ENCODE results near the gene H2AZ1. TPM values are rescaled to one million over a fixed set of nuclear protein-coding genes. Genes with fewer than 3 reads are reported as not detected.

H2AZ1 gene
- 100 to 1,000 TPM; 117 to 221 (median 144) TPM for total RNA-seq
- polyA plus RNA-seq, result 100 to 1,000 TPM in 1 of 2 donors, 10 to 100 TPM in 1; 99.7 to 257 TPM
- long read RNA-seq, donor 1, transcript H2AFZ-201 (5 exons, 979 nt), result major isoform, 191 of 219 reads
- long read RNA-seq, donor 1, partial matches to known transcripts, result 4 of 219 reads
- long read RNA-seq, donor 1, other reads (novel, unspliced or antisense), result 21 of 219 reads
- long read RNA-seq, donor 2, transcript H2AFZ-203 (4 exons, 1,254 nt), result minor isoform, 7 of 206 reads
- long read RNA-seq, donor 2, transcript H2AFZ-201 (5 exons, 979 nt), result major isoform, 185 of 206 reads
- long read RNA-seq, donor 2, partial matches to known transcripts, result 0 of 206 reads
- long read RNA-seq, donor 2, other reads (novel, unspliced or antisense), result 14 of 206 reads
- long read RNA-seq, donor 3, transcript H2AFZ-201 (5 exons, 979 nt), result major isoform, 89 of 104 reads
- long read RNA-seq, donor 3, partial matches to known transcripts, result 3 of 104 reads
- long read RNA-seq, donor 3, other reads (novel, unspliced or antisense), result 8 of 104 reads

DNA sequence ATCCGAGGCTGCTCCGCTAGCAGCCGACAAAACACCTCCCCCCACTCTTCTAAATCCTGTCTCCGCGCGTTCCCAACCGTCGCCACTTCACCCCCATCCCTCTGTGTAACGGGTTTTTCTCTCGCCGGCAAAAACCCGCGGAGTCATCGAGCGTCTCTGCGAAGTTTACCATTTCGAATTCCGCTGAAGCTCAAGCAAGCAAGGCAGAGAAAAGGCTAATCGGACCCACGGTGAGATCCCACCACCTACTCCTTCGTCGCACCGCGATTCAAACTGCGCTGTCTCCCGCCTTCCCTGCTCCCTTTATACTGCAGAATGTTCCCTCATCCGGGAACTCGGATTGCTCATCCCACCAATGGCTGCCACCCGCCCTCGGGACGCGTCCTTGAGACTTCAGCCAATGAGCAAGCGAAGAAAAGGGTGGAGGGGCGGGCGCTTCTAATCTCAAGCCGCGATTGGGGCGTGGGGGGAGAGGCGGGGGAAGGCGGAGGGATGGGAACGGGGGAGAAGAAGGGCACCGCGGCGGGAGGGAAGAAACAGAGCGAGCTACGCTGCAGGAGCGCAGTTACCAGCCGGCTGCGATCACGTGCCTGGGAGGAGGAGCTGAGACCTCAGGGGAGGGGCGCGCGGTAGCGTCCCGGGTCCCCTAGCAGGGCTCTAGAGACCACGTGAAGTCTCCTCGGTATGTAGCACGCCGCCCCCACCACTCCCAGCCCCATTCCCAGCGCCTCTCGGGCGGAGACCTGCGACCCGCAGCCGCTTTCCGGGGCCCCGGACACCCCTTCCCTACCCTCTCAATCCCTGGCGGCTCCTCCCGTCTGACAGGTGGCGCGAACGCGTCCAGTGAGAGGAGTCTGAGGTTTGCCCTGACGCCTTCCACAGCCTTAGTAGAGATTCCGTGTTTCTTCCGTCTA, at the start of gene H2AZ1:
H2AZ1 (minus strand) TSS at position 277 of the 914 bp plus-strand sequence; CDS start at position 172, 105 bp downstream.
- TF ChIP-seq, protein P1, sequence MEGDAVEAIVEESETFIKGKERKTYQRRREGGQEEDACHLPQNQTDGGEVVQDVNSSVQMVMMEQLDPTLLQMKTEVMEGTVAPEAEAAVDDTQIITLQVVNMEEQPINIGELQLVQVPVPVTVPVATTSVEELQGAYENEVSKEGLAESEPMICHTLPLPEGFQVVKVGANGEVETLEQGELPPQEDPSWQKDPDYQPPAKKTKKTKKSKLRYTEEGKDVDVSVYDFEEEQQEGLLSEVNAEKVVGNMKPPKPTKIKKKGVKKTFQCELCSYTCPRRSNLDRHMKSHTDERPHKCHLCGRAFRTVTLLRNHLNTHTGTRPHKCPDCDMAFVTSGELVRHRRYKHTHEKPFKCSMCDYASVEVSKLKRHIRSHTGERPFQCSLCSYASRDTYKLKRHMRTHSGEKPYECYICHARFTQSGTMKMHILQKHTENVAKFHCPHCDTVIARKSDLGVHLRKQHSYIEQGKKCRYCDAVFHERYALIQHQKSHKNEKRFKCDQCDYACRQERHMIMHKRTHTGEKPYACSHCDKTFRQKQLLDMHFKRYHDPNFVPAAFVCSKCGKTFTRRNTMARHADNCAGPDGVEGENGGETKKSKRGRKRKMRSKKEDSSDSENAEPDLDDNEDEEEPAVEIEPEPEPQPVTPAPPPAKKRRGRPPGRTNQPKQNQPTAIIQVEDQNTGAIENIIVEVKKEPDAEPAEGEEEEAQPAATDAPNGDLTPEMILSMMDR (IDR thresholded peaks at IDR 0.05), result peak in 1 of 3 donors; percentile 8
- TF ChIP-seq POLR2A (IDR thresholded peaks at IDR 0.05), result peak; percentile 96
- TF ChIP-seq EP300 (IDR thresholded peaks at IDR 0.05), result no peak
- intact Hi-C loops (cut with DNase I), result loop anchor here (5.0 to 10.0 kb wide), 2 partner anchors 225 to 388 kb away; partner anchors contain the start of gene TRMT10A (in 2 of the 4)
- WGBS, 3 donors, result 0% methylated on average over 75 to 76 of the region's 76 CpGs
- no peaks in the 10 kb centered on the region for H3K27me3 ChIP-seq
- no peaks in the 10 kb centered on the region for H3K4me1 ChIP-seq (ENCODE audit: insufficient read depth)
- H3K4me3 ChIP-seq, result peak within 1 kb of the TSS; percentile 80
- no peaks in the 10 kb centered on the region for H3K9me3 ChIP-seq
- no peaks in the 10 kb centered on the region for H3K36me3 ChIP-seq
- peak; percentile 97 to 99 (median 99) for DNase-seq
- H3K27ac ChIP-seq, result peak within 1 kb of the TSS; percentile 80 to 90

DNA sequence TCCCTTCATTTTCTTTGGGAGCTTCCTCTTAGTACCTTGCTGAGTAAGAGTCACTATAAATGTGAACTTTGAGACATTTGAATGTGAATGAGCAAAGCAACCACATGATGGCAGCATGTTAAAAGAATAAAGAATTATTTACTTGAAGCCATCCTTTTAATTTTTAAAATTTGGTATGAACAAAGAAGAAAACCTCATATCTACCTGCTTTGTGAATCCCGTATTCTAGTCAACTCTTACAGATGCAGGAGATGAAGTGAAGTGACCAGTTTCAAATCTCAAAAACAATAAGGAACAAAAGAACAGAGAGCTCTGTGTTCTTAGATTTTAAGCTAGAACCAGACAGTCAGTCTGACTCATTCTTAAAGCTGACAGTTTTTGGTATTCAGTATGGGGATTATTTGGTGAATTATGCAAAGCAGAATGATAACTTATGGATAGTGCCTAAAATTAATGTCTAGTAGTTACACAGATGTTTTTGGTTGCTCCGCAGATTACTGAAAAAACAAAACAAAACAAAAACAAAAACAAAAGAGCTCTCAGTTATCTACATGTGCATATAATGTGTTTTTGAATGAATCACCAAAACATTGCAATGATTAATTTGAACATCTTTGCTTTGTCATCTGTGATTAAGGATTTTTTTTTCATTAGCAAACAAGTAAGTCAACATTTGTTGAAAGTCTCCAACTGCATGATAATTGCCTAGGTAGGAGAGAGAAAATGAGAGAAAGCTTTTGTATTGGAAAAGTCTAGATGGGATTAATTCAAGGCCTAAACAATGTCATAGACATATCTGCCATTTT, 48.2 kb upstream of the H2AZ1 start:
- H3K36me3 ChIP-seq, result no peaks in the 10 kb centered on the region
- no peak overlapping the region for H3K4me3 ChIP-seq
- no peak for DNase-seq
- H3K4me1 ChIP-seq (ENCODE audit: insufficient read depth), result no peaks in the 10 kb centered on the region
- intact Hi-C loops (cut with DNase I), result no loop called here
- H3K9me3 ChIP-seq, result no peaks in the 10 kb centered on the region
- TF ChIP-seq EP300 (IDR thresholded peaks at IDR 0.05), result no peak
- TF ChIP-seq, protein P1 (IDR thresholded peaks at IDR 0.05), result no peak
- no peak overlapping the region for H3K27ac ChIP-seq
- H3K27me3 ChIP-seq, result no peaks in the 10 kb centered on the region
- WGBS, 3 donors, result 11 to 25% (median 13%) methylated on average over 2 of the region's 2 CpGs

GRCh38 chr4:99991741-99992140, 41.7 kb upstream of the H2AZ1 start:
- no peak for DNase-seq
- no peak overlapping the region for H3K4me3 ChIP-seq
- H3K4me1 ChIP-seq (ENCODE audit: insufficient read depth), result no peaks in the 10 kb centered on the region
- intact Hi-C loops (cut with DNase I), result no loop called here
- H3K9me3 ChIP-seq, result no peaks in the 10 kb centered on the region
- 3 to 16% (median 10%) methylated on average over 3 of the region's 3 CpGs for WGBS, 3 donors
- no peaks in the 10 kb centered on the region for H3K27me3 ChIP-seq
- TF ChIP-seq POLR2A (IDR thresholded peaks at IDR 0.05), result no peak
- no peak for TF ChIP-seq EP300 (IDR thresholded peaks at IDR 0.05)
- TF ChIP-seq, protein P1 (IDR thresholded peaks at IDR 0.05), result no peak
- no peaks in the 10 kb centered on the region for H3K36me3 ChIP-seq
- no peak overlapping the region for H3K27ac ChIP-seq

GRCh38 chr4:99987681-99988080, 37.6 kb upstream of the H2AZ1 start:
- DNase-seq, result no peak
- intact Hi-C loops (cut with DNase I), result no loop called here
- no peaks in the 10 kb centered on the region for H3K9me3 ChIP-seq
- H3K27me3 ChIP-seq, result no peaks in the 10 kb centered on the region
- no peaks in the 10 kb centered on the region for H3K36me3 ChIP-seq
- no peaks in the 10 kb centered on the region for H3K4me1 ChIP-seq (ENCODE audit: insufficient read depth)
- H3K27ac ChIP-seq, result no peak overlapping the region
- TF ChIP-seq, protein P1 (IDR thresholded peaks at IDR 0.05), result no peak
- TF ChIP-seq EP300 (IDR thresholded peaks at IDR 0.05), result no peak
- no peak for TF ChIP-seq POLR2A (IDR thresholded peaks at IDR 0.05)
- no peak overlapping the region for H3K4me3 ChIP-seq
